ENCODE measurements around the gene EFCAB6. TPM values are rescaled to one million over a fixed set of nuclear protein-coding genes. Genes with fewer than 3 reads are reported as not detected.

The EFCAB6 gene
- total RNA-seq (2021; ENCODE audit: unreplicated experiment), result 0.21 TPM
- 0.18 TPM for polyA plus RNA-seq (2012; ENCODE audit: insufficient read length)
- Bru-seq, nascent RNA, result percentile 23 among the genes with signal in this experiment
- BruChase-seq, experiment 1, labeled RNA remaining after a 2-hour chase, result percentile 22 among the genes with signal in this experiment
- percentile 17 among the genes with signal in this experiment for BruChase-seq, experiment 2, labeled RNA remaining after a 6-hour chase
- long read RNA-seq, partial matches to known transcripts, result 0 of 1 reads
- long read RNA-seq, other reads (novel, unspliced or antisense), result 1 of 1 reads

DNA sequence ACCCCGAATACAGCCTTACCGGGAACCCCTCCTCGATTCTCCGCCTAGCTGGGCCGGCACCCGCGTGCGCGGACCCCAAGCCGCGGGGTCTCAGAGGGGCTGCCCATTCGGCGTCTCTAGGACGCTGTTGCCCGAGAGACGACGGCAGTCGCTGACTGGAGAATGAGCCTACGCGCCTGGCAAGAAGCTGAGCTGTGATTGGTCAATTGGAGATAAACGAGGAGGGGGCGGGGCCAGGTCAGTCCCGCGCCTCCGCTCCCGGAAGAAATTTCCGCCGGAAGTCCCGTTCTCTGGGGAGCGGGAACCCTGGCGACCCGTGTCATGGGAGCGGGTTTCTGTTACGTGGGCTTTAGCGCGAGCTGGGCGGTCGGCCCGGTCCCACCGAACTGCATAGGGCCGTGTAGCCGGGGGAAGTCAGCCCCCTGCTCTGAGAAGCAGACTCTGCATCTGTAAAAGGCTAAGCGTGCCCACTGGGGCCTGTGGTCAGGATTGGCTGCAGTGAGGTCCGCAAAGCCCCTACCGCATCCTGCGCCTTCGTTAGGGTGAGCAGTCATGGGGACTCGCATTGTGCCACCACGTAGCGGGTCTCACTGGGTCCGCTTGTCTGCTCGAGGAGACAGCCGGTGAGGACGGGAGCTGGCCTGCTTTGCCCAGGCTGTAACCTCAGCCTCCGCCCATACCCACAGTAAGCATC, at the start of gene EFCAB6:
Gene EFCAB6 (minus strand): TSS at position 157 of the 694 bp plus-strand sequence. CDS start 29,987 bp downstream, outside the sequence.
- Histone ChIP-seq H3K27ac (ENCODE audit: low read length) (peak within 1 kb of the TSS; percentile 90), H3K27me3 (ENCODE audit: control insufficient read depth, insufficient read depth, low read length) (no peaks in the 10 kb centered on the region), H3K4me3 (ENCODE audit: low read depth in 2 of 2, low read length in 2 of 2) (peak within 1 kb of the TSS; percentile 64 to 66), H3K36me3 (ENCODE audit: control insufficient read depth, insufficient read depth, low read length) (no peaks in the 10 kb centered on the region), H3K9me3 (ENCODE audit: control insufficient read depth, insufficient read depth, low read depth, low read length) (no peaks in the 10 kb centered on the region), H3K4me1 (ENCODE audit: control insufficient read depth, insufficient read depth, low read length) (peaks cover 7% of the 10 kb centered on the region)
- ChIA-PET CTCF (interaction anchor here (0.8 kb wide), 1 partner anchor 71 kb away, joined by 3 read pairs; no protein-coding TSS in a partner anchor), POLR2A (interaction anchor here (0.5 kb wide), 1 partner anchor 977 kb away, joined by 3 read pairs; no protein-coding TSS in a partner anchor)
- ATAC-seq (peak; percentile 98), DNase-seq (ENCODE audit: low read depth, low spot score) (peak; percentile 53)
- intact Hi-C loops (cut with micrococcal nuclease; ENCODE audit: unreplicated experiment), result no loop called here
- TSS peak; percentile 88 for BruUV-seq (replicated peaks)
- in situ Hi-C loops (cut with HindIII; ENCODE audit: low pct_unique_long_range_greater_than_20kb, low sequenced_read_pairs), result no loop called here
- TF ChIP-seq SIN3A (IDR thresholded peaks at IDR 0.05; ENCODE audit: borderline replicate concordance, insufficient read depth, low read depth, low read length) (peak; percentile 90), TCF7L2 (IDR thresholded peaks at IDR 0.05; ENCODE audit: low read depth, low read length) (no peak), POLR2AphosphoS5 (IDR thresholded peaks at IDR 0.05; ENCODE audit: low read depth, low read length) (peak; percentile 65; the same call in 1 of the 2 replicates)

- ATAC-seq (peak; percentile 59), DNase-seq (ENCODE audit: low read depth, low spot score) (no peak)
- peak overlapping the region; percentile 52 to 76 for H3K4me3 ChIP-seq (ENCODE audit: low read depth in 2 of 2, low read length in 2 of 2)
- H3K4me1 ChIP-seq (ENCODE audit: control insufficient read depth, insufficient read depth, low read length), result no peaks in the 10 kb centered on the region
- H3K27me3 ChIP-seq (ENCODE audit: control insufficient read depth, insufficient read depth, low read length), result no peaks in the 10 kb centered on the region
- H3K27ac ChIP-seq (ENCODE audit: low read length), result peak overlapping the region; percentile 74
- TF ChIP-seq POLR2AphosphoS5 (IDR thresholded peaks at IDR 0.05; ENCODE audit: low read depth, low read length), result no peak
- TF ChIP-seq TCF7L2 (IDR thresholded peaks at IDR 0.05; ENCODE audit: low read depth, low read length), result no peak
- no peak for TF ChIP-seq CTCF (IDR thresholded peaks at IDR 0.05)
- TF ChIP-seq, protein P1, sequence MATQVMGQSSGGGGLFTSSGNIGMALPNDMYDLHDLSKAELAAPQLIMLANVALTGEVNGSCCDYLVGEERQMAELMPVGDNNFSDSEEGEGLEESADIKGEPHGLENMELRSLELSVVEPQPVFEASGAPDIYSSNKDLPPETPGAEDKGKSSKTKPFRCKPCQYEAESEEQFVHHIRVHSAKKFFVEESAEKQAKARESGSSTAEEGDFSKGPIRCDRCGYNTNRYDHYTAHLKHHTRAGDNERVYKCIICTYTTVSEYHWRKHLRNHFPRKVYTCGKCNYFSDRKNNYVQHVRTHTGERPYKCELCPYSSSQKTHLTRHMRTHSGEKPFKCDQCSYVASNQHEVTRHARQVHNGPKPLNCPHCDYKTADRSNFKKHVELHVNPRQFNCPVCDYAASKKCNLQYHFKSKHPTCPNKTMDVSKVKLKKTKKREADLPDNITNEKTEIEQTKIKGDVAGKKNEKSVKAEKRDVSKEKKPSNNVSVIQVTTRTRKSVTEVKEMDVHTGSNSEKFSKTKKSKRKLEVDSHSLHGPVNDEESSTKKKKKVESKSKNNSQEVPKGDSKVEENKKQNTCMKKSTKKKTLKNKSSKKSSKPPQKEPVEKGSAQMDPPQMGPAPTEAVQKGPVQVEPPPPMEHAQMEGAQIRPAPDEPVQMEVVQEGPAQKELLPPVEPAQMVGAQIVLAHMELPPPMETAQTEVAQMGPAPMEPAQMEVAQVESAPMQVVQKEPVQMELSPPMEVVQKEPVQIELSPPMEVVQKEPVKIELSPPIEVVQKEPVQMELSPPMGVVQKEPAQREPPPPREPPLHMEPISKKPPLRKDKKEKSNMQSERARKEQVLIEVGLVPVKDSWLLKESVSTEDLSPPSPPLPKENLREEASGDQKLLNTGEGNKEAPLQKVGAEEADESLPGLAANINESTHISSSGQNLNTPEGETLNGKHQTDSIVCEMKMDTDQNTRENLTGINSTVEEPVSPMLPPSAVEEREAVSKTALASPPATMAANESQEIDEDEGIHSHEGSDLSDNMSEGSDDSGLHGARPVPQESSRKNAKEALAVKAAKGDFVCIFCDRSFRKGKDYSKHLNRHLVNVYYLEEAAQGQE (IDR thresholded peaks at IDR 0.05; ENCODE audit: insufficient read depth in 1 of 2, low read depth in 2 of 2, low read length in 1 of 2), result no peak
- no peak for TF ChIP-seq SIN3A (IDR thresholded peaks at IDR 0.05; ENCODE audit: borderline replicate concordance, insufficient read depth, low read depth, low read length)
- in situ Hi-C loops (cut with HindIII; ENCODE audit: low pct_unique_long_range_greater_than_20kb, low sequenced_read_pairs) (no loop called here), intact Hi-C loops (cut with micrococcal nuclease; ENCODE audit: unreplicated experiment) (no loop called here)
- no TSS peak for BruUV-seq (replicated peaks)
- ChIA-PET CTCF (interaction anchor here (0.6 kb wide), 1 partner anchor 34 kb away, joined by 3 read pairs; no protein-coding TSS in a partner anchor), POLR2A (no interaction called here)
- H3K9me3 ChIP-seq (ENCODE audit: control insufficient read depth, insufficient read depth, low read depth, low read length), result no peaks in the 10 kb centered on the region
- H3K36me3 ChIP-seq (ENCODE audit: control insufficient read depth, insufficient read depth, low read length), result no peaks in the 10 kb centered on the region
Observed at GRCh38 chr22:43861529-43861928, 49.4 kb upstream of the EFCAB6 start.
